Stimulated activated CD4-positive, alpha-beta T cell treated with anti-CD3 and anti-CD28 coated beads, Interleukin-12 subunit alpha, Interleukin-12 subunit beta, amount 100 ng/mL, for 48 hours (primary cell): Measurements from ENCODE around the gene LPAR1.
"Not testable (repeated sequence)": the region's sequence is repeated elsewhere in the genome, so short reads cannot be mapped to it uniquely, and the experiment has no call there.

Experiments used
- DNase-seq, 3 donors: peaks; one replicate each; pipeline ENCODE4 v3.0.0-alpha.2; 2020; ENCODE audit warnings: low read depth in 2 of 3, low spot score in 1 of 3

LPAR1 gene

GRCh38 chr9:110877374-110877773 is 160.9 kb downstream of the LPAR1 start:
- DNase-seq = no peak

GRCh38 chr9:110876929-110877328 is 161.3 kb downstream of the LPAR1 start:
- DNase-seq = no peak

GRCh38 chr9:110874963-110875674 is 163.2 kb downstream of the LPAR1 start:
- DNase-seq = no peak

GRCh38 chr9:110872920-110873319 is 165.3 kb downstream of the LPAR1 start:
- DNase-seq = no peak

- DNase-seq = no peak
Observed at GRCh38 chr9:110871736-110872135, 166.5 kb downstream of the LPAR1 start.

GRCh38 chr9:110869931-110870330 is 168.3 kb downstream of the LPAR1 start:
- no peak for DNase-seq

- DNase-seq = no peak
Observed at GRCh38 chr9:110864011-110864410, 174.3 kb downstream of the LPAR1 start.

- DNase-seq = not testable (repeated sequence)
Observed at GRCh38 chr9:110861370-110862110, 176.7 kb downstream of the LPAR1 start.

- DNase-seq = no peak
Observed at GRCh38 chr9:110856772-110857171, 181.5 kb downstream of the LPAR1 start.

GRCh38 chr9:110850401-110851135 is 187.7 kb downstream of the LPAR1 start:
- no peak for DNase-seq

- no peak for DNase-seq
Observed at GRCh38 chr9:110847671-110848070, 190.6 kb downstream of the LPAR1 start.

- no peak for DNase-seq
Observed at GRCh38 chr9:110846215-110846614, 192.1 kb downstream of the LPAR1 start.

- no peak for DNase-seq
Observed at GRCh38 chr9:110844121-110844520, 194.1 kb downstream of the LPAR1 start.

GRCh38 chr9:110842986-110843385 is 195.3 kb downstream of the LPAR1 start:
- DNase-seq = no peak

- no peak for DNase-seq
Observed at GRCh38 chr9:110842169-110842568, 196.1 kb downstream of the LPAR1 start.

GRCh38 chr9:110837401-110838005 is 200.8 kb downstream of the LPAR1 start:
- no peak for DNase-seq

GRCh38 chr9:110835859-110836271 is 202.4 kb downstream of the LPAR1 start:
- no peak for DNase-seq

- DNase-seq = no peak
Observed at GRCh38 chr9:110835404-110835803, 202.9 kb downstream of the LPAR1 start.

GRCh38 chr9:110832926-110833325 is 205.3 kb downstream of the LPAR1 start:
- DNase-seq = no peak

- DNase-seq = no peak
Observed at GRCh38 chr9:110830495-110830894, 207.8 kb downstream of the LPAR1 start.

- no peak for DNase-seq
Observed at GRCh38 chr9:110828264-110828663, 210.0 kb downstream of the LPAR1 start.
